IPS DF 4.7 (cell line): ENCODE data around the gene WNT7B.

ENCODE experiments used
- DNase-seq: peaks from one replicate; pipeline ENCODE4 v3.0.0-alpha.2; 2013; ENCODE audit warnings: low spot score; ENCODE audit errors: extremely low read depth

Gene WNT7B

GRCh38 chr22:45977003-45977411 lies at the start of gene WNT7B:
Gene WNT7B (minus strand): TSS chr22:45977162. CDS start chr22:45976754, 408 bp downstream.
- no peak for DNase-seq

DNA sequence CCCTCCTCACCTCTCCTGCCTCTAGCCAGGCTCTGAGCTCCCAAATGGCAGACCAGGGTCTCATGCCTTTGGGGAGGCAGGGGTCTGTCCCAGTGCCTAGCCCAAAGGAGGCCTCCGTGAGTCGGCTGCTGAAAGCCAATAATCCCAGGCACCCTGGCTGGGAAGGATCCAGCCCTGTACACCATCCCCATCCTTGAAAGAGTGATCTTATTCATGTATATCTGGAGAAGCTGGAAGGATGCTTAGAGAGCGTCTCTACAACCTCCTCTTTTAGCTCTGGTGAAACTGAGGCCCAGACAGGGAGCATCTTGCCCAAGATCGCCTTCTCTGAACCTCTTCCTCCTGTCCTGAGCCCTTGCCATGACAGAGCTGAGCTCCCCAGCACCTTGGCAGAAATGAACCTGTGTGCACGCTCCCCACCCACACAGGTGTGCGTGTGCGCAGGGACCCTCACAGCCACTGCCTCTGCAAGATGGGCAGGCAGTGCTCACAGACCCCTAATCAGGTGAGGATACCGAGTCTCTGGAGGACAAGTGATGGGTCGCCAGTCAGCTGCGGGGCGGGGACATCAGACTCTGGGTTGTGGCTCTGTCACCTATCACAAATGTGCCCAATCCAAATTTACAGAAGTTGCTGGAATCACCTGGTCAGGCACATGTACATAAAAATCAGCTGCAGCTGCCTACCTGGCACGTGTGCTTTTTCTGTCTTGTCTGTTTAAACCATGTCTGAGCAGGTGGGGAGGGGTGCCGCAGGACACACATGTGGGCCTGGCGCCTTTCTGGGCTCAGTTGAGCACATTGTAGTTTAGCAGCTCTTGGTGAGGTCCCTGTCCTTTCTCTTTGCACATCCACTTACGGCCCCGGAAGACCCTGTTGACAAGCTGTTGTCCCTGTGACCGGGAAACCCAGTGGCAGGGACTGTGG lies 49.3 kb upstream of the WNT7B start:
- DNase-seq = no peak

DNA sequence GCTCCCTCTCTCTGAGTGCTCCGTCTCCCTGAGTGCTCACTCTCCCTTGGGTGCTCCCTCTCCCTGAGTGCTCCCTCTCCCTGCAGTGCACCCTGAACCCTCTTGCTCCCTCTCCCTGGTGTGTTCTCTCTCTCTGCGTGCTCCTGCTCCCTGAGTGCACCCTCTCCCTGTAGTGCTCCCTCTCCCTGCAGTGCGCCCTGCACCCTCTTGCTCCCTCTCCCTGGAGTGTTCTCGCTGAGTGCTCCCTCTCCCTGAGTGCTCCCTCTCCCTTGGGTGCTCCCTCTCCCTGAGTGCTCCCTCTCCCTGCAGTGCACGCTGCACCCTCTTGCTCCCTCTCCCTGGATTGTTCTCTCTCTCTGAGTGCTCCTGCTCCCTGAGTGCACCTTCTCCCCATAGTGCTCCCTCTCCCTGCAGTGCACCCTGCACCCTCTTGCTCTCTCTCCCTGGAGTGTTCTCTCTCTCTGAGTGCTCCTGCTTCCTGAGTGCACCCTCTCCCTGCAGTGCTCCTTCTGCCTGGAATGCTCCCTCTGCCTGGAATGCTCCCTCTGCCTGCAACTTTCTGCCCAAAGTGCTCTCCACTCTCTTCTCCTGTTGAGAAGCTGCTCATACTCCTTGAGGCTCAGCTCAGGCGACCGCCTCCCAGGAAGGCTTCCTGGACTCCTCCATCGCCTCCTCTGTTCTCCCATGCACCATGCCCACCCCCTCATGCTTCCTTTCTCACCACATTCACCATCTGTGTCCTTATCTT lies 48.4 kb upstream of the WNT7B start:
- DNase-seq = no peak

- no peak for DNase-seq
Measured at GRCh38 chr22:46024136-46024840, 47.3 kb upstream of the WNT7B start.

DNA sequence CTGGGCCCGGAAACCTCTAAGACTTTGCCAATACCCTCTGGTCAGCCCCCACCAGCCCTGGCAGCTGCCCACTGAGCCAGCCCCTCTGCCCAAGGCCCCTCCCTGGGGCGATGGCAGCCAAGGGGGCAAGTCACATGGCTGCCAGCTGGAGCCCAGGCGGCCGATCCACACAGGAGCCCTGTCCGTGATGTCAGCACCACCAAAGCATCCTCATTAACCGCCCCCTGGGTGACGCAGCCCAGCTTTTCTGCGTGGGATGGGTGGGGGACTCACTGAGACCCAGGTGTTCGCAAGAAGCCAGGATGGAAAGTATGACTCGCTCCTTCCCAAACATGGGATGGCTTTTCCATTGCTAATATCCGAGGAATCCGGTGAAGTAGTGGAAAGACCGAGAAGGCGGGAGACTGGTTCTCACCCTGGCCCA lies 46.6 kb upstream of the WNT7B start:
- DNase-seq = no peak

DNA sequence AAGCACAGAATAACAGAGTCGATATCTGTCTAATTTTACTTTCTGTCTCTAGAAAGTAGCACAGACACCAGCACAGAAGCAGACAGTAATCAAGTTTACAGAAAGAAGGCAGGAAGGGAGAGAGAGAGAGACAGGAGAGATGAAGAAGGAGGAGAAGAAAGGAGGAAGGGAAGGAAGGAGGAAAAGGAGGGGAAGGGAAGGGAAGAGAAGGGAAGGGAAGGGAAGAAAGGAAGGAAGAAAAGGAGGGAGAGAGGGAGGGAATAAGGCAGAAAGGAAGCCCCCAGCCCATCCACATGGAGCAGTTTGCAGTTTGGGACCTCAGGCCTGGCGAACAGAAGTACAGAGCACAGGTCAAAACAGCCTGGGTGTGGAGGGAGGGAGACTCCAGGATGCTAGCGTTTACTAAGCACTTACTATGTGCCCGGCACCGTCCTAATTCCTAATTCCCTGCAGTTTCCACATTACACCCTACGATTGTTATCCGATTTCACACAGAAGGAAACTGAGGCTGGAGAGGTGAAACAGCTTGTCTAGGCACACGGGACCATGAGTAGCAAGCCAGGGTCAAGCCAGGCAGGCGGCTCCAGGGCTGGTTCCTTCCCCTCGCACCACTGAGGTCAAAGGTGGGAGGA lies 46.0 kb upstream of the WNT7B start:
- DNase-seq = no peak

GRCh38 chr22:46021577-46021976 lies 44.6 kb upstream of the WNT7B start:
- DNase-seq = no peak

- no peak for DNase-seq
Measured at GRCh38 chr22:46019351-46019750, 42.4 kb upstream of the WNT7B start.

DNA sequence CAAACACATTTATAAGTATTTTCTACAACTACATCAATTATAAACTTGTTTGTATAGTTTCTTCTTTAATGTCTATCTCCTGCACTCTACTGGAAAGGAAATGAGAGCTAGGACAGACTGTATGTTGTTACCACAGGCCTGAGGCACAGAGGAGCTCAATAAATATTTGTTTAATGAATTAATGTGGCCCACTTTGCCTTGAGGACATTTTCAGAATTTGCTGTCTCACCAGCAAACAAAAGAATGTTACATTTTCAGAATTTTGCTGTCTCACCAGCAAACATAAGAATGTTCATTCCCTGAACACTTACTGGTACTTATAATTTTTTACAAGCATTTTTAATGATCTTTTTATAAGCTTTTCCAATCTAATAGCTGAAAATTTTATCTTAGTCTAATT lies 41.9 kb upstream of the WNT7B start:
- no peak for DNase-seq

GRCh38 chr22:46017166-46017565 lies 40.2 kb upstream of the WNT7B start:
- no peak for DNase-seq

DNA sequence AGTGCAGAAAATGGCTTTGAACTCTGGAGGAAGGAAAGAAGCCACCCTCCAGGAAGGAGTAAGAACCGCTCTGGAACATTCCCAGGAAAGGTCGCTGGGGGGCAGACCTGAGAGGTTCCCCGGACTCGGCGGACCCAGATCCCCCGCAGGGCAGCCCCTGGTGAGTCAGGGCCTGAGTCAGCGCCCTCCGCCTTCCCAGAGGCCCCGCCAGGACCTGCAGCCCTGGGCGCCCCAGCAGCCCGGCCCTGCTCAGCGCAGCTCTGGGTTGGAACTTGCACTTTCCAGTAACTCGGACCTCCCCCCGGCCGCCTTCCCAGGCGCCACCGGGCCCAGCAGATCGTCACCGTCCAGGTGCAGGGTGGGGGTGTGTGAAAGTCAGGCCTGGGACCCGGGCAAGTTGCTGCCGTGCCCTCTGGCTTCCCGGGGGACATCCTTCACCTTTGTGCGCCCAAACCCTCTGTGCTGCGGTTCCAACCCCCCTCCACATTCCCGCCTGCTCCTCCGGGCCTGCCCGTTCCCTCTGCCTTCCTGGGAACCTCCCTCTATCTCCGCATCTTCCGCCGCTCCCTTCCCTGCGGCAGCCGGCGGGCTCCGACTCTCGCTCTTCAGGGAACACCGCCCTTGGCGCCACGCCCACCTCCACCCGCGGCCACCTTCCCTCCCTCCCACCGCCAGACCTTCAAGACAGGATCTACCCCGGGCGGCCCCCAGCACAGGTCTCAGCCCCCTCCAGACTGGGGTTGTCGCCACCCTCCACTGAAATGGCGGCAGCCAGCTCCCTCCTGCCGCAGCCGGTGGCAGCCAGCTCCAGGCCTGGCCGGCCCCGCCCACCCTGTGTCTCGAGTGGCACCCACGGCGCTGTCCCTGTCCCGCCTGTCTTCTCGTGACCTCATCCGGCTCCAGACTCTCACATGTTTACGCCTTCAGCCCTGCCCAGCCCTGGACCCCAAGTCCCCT lies 36.8 kb upstream of the WNT7B start:
- no peak for DNase-seq

DNA sequence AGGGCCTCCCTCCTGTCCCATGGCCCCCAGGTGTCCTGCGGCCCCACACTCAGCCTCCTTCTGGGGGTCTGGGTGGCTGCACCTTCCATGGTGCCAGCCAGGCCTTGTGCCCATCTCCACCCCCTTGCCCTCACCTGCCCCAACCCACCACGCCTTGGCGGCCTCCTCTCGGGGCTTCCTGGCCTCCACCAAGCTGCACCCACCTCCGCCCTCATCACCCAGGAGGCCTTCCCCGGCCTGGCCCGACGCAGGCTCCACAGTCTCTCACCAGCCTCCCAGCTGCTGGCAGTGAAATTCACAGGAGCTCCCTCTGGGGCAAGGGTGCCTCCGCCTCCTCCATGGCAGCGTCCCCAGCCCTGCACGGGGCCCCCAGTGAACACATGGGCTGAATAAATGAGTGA lies 35.9 kb upstream of the WNT7B start:
- no peak for DNase-seq

- DNase-seq = no peak
Measured at GRCh38 chr22:46012182-46012880, 35.4 kb upstream of the WNT7B start.

GRCh38 chr22:46011627-46012181 lies 34.7 kb upstream of the WNT7B start:
- DNase-seq = no peak

DNA sequence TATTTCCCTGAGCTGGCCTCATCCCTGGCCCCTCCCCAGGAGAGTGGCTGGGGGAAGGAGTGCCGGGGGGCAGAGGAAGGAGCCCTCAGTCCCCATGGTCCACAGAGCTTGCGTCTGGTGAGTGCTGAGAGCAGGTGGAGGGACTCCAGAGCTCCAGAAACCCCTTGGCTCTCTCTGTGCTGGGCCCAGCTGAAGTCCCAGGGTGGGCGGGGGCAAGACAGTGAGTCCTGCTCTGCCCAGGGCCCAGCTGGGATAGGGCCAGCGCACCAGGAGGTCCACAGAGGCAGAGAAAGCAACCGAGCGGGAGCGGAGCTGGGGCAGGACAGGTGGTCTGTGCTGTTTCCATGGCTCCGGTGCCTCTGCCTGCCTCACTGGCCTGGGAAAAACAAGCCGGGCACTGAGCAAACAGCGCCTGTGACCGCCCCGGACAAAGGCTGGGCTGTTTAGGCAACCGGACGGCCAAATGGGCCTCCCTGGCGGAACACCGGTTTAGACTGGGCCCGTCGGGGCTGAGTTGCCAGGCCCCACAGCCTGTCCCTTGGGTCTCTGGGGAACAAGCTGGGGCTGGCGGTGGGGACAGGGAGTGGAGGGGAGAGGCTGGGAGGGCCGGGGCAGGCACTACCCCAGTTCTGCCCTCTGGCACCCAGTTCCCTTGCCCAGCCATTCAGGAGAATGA lies 34.1 kb upstream of the WNT7B start:
- DNase-seq = no peak

DNA sequence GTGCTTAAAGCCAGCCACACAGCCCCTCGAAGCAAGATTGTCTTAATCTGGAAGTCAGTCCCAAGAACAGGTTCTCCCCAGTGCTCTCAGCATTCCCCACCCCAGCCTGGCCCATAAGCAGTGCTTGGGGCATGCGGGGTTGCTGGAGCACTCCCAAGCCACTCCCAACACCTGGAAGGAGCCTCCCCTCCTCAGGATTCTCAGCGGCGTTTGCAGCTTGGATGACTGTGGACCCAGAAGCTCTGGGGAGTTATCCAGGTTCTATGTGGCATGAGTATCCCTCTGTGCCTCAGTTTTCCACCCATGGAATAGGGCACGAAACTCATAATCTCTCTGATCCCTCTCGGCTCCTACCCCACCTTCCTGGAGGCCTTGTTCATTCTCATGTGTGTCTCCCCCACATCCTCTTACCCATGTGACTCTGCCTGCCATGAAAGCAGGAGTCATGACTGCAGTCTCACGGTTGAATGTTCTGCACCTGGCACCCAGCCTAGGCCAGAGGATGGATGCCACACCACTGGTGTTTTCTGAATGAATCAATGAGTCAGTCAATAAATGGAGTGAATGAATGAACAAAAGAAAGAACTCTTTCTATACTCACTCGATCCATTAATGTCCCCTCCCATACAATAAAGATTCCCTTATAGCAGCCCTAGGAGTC lies 33.4 kb upstream of the WNT7B start:
- no peak for DNase-seq

GRCh38 chr22:46009730-46010129 lies 32.8 kb upstream of the WNT7B start:
- no peak for DNase-seq
